GM18505 (cell line): Measurements from ENCODE around the gene PEAR1.

ENCODE experiments used
- ATAC-seq: cut with Tn5 transposase; IDR thresholded peaks from one replicate; pipeline ENCODE4 v1.9.1; 2021; ENCODE audit not compliant: unreplicated experiment
- POLR2A ChIP-seq: IDR thresholded peaks from 4 replicates; pipeline ENCODE4 v1.6.1; 2011; ENCODE audit warnings: borderline replicate concordance; ENCODE audit not compliant: insufficient read depth, insufficient read length; ENCODE audit errors: extremely low read depth

PEAR1 gene

GRCh38 chr1:156864796-156865195 is 28.7 kb upstream of the PEAR1 start:
- no peak for TF ChIP-seq POLR2A
- no peak for ATAC-seq

GRCh38 chr1:156865258-156865657 is 28.3 kb upstream of the PEAR1 start:
- TF ChIP-seq POLR2A: no peak
- ATAC-seq: no peak

GRCh38 chr1:156865865-156866248 is 27.7 kb upstream of the PEAR1 start:
- ATAC-seq: no peak
- TF ChIP-seq POLR2A: no peak

- ATAC-seq: no peak
- no peak for TF ChIP-seq POLR2A
These were observed 27.1 kb upstream of the PEAR1 start for GRCh38 chr1:156866249-156866909.

GRCh38 chr1:156868341-156868740 is 25.2 kb upstream of the PEAR1 start:
- no peak for TF ChIP-seq POLR2A
- no peak for ATAC-seq

GRCh38 chr1:156869455-156869854 is 24.1 kb upstream of the PEAR1 start:
- TF ChIP-seq POLR2A: no peak
- ATAC-seq: no peak

- ATAC-seq: no peak
These were observed 19.9 kb upstream of the PEAR1 start for GRCh38 chr1:156873659-156874058.

GRCh38 chr1:156874142-156874541 is 19.4 kb upstream of the PEAR1 start:
- ATAC-seq: no peak

More at GRCh38 chr1:156873659-156874058, 19.9 kb upstream of the PEAR1 start:
- no peak for TF ChIP-seq POLR2A

GRCh38 chr1:156874572-156875340 is 18.8 kb upstream of the PEAR1 start:
- no peak for ATAC-seq
- TF ChIP-seq POLR2A: no peak

More at GRCh38 chr1:156874142-156874541, 19.4 kb upstream of the PEAR1 start:
- TF ChIP-seq POLR2A: no peak

- no peak for TF ChIP-seq POLR2A
- ATAC-seq: no peak
These were observed 18.2 kb upstream of the PEAR1 start for GRCh38 chr1:156875341-156875615.

- no peak for TF ChIP-seq POLR2A
- ATAC-seq: no peak
These were observed 17.2 kb upstream of the PEAR1 start for GRCh38 chr1:156876281-156876680.

- TF ChIP-seq POLR2A: no peak
- no peak for ATAC-seq
These were observed 15.9 kb upstream of the PEAR1 start for GRCh38 chr1:156877433-156878170.

GRCh38 chr1:156879876-156880275 is 13.6 kb upstream of the PEAR1 start:
- TF ChIP-seq POLR2A: no peak
- no peak for ATAC-seq

GRCh38 chr1:156880473-156880872 is 13.0 kb upstream of the PEAR1 start:
- ATAC-seq: no peak
- TF ChIP-seq POLR2A: no peak
